HG02870 (cell line): ENCODE data around the gene ATP6V0B.

Source experiments
- ATAC-seq: cut with Tn5 transposase; IDR thresholded peaks from one replicate; pipeline ENCODE4 v1.9.1; 2021; ENCODE audit warnings: mild to moderate bottlenecking, moderate library complexity; ENCODE audit not compliant: unreplicated experiment

ATP6V0B gene

GRCh38 chr1:43999455-43999854, 24.7 kb downstream of the ATP6V0B start:
- no peak for ATAC-seq

- ATAC-seq, result no peak
Observed at GRCh38 chr1:44000122-44000665, 25.4 kb downstream of the ATP6V0B start.

- no peak for ATAC-seq
Observed at GRCh38 chr1:44002165-44002564, 27.4 kb downstream of the ATP6V0B start.

DNA sequence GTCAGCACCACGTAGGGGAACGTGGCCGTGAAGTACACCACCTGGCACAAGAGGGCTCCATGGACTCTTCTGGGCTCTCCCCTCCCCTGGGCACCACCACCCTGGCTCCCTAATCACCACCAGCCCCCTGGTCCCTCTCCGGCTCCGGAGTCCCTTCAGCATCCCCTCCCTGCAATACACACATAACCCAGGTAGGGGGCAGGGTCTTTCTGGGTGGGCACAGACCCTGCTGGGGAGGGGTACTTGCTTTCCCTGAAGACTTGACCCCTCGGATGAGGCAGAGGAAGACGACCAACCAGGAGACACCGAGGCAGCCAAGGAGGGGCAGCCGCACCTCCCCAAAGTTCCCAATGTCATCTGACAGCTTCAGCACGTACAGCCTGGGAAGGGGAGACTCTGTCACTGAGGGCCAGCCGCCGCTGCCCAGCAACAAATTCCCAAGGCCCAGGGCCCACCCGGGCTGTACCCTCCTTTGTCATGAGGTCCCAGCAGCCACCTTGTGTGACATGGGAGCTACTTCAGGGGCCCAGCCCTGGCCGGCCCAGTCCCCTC, 27.9 kb downstream of the ATP6V0B start:
- no peak for ATAC-seq

- no peak for ATAC-seq
Observed at GRCh38 chr1:44008259-44008658, 33.5 kb downstream of the ATP6V0B start.

DNA sequence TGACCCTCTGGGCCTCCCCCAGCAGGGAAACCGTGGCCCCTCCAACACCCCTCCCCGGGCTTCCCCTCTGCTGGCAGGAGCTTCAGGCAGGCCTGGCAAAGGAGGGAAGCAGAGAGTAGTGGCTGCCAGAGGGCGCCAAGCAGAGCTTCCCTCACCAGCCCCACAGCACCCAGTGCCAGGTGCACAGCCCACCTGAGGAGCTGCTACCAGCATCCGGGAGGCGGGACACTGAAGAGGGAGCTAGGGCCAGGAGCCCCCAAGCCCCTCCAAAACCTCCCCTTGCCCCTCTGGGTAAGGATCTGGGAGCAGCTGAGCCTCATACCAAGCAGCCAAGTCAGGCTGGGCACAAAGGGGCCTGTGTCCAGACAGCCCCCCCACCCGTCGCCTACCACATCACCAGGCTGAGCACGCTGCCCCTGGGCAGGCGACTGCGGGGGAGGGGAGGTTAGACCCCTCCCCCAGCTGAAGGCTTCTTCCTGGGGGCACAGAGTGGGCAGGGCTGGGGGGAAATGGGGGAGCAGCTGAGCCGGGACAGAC, 36.2 kb downstream of the ATP6V0B start:
- ATAC-seq, result no peak

DNA sequence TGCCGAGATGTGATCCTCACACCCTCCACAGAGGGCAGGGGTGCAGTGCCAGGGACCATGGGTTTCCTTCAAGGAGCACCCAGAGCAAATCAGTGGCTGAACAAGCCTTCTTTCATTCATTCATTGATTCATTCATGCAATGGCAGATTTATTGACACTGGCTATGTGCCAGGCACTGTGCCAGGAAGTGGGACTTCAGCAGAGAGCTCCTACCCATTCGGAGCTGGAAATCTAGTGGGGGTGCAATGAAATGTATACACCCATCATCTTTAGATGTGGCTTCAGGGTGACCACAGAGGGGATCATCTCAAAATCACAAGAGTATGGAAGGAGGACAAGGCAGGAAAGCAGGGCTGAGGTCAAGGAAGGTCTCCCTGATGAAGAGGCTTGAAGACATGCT, 37.6 kb downstream of the ATP6V0B start:
- no peak for ATAC-seq

- ATAC-seq, result no peak
Observed at GRCh38 chr1:44012941-44013609, 38.3 kb downstream of the ATP6V0B start.

DNA sequence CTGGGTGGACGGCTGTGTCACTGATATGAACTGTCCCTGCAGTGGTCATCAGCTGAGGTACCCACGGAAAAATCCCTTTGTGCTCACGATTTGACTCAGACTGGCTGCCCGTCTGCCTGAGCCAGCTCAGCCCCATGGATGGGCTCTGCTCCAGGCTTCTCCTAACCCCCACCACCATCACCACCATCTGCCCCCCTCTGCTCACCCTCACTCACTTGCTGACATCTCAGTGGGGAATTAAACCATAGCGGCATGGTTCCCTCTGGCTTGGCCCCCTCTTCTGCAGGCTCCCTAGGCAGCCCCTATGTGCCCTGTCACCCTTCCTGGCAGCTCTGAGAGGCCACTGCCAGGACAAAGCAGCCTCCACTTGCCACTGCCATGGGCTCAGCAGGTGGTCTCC, 39.2 kb downstream of the ATP6V0B start:
- ATAC-seq, result no peak

DNA sequence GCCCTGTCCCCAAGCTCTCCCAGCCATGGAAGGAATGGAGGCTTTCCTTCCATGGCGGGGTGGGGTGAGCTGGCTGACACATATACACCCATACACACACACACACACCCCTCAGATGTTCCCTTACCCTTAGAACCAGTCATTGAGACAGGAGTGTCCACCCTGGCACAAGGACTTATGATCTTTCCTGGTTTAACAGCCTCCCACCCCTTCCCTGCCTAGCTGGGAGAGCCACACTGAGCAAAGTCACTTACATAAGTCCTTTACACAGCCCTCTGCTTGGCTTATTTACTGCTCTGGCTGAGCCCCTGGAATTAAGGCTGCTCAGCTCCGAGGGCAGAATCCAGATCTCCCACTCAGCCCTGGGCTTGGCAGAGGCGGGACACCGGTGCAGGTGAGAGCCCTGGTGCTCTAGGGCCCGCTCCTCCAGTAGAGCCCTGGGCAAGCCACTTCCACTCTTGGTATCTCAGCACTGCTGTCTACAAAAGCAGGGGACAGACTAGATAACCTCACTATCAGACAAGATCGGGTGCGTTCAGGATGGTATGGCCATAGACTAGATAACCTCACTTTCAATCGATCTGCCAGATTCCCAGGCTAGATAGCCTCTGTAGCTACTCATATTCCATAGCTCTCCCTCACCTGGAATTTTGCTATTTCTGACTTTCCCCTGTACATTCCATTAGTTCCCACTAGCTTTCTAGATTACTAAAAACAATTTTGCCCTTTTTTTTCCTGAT, 39.8 kb downstream of the ATP6V0B start:
- no peak for ATAC-seq

- ATAC-seq, result no peak
Observed at GRCh38 chr1:44015206-44015605, 40.4 kb downstream of the ATP6V0B start.

DNA sequence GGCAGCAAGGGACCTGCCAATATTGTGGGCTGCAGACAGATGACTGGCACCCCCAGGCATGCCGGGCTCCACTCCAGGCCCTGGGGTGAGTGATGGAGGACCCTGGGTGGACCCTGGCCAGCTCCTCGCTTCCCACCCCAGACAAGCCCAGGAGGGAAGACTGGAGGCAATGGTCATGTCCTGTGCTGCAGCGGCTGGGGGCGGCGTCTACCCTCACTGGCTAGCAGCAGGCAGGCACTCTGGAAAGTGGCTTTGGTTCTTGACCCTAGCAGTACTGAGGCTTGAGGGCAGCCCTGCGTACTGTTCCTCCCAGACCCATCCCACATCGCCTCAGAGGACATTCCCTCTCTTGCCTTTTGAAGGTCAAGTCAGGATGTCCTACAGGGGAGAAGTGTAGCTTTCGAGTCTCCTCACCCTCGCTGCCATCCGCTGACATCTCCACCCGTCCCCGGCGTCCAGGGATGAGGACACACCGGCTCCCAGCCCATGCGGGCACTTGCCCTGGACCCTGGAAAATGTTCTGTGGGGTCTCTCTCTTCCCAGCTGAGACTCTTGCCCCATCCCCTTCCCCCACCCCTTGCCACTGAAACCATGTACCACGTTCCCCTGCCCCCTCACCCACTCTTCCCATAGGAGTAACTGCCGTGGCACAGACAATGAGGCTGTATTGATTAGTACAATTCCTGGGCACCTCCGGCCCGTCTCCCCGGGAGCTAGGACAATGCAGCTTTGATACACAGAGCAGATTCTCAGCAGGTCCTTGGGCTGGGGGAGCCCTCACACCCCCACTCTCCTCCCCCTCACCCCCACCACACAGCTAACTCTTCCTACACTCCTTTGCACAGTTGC, 41.5 kb downstream of the ATP6V0B start:
- ATAC-seq, result no peak

- ATAC-seq, result no peak
Observed at GRCh38 chr1:44016890-44017400, 42.2 kb downstream of the ATP6V0B start.

GRCh38 chr1:44019466-44019948, 44.7 kb downstream of the ATP6V0B start:
- no peak for ATAC-seq

DNA sequence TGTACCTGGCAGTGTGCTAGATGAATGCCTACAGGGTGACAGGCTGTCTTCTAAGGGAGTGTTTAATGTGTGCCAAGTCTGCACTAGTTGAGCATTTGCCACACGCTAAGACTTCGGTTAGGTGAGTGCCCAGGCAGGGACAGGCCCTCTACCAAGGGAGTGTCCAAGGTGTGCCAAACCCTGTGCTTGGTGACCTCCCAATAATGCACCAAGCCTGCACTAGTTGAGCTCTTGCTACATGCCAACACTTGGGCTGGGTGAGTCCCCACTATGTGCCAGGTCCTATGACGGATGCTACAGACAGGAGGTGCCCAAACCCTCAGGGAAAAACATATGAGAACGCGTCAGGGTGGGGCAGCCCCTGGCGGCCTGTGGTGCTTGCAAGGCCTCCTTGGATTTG, 45.7 kb downstream of the ATP6V0B start:
- no peak for ATAC-seq

DNA sequence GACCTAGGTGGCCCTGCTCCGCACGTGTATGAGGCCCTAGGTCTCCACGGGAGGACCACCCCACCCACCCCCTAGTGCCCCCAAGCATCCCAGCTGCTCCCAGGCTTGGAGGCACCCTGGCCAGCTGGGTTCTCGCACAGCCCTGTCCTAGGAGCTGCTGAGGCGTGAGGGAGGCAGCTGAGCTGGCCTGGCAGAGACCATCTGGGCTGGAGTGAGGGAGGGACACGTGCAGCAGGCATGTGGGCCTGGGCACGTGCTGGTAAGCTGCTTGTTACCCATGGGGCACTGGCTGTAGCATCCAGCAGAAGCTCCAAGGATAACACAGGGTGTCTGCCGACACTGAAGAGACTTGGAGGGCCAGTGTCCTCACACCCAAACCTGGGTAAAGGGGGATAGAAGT, 46.4 kb downstream of the ATP6V0B start:
- no peak for ATAC-seq

- no peak for ATAC-seq
Observed at GRCh38 chr1:44021581-44022321, 47.0 kb downstream of the ATP6V0B start.

GRCh38 chr1:44024031-44024902, 49.5 kb downstream of the ATP6V0B start:
- no peak for ATAC-seq
